GM04503 (cell line): Measurements from ENCODE around the gene SPSB1.
A peak's percentile ranks its signal among the peaks of the same experiment; 100 is the strongest.

Experiments
- DNase-seq: peaks from one replicate; pipeline ENCODE4 v3.0.0-alpha.2; 2012; ENCODE audit warnings: low read depth

The SPSB1 gene

GRCh38 chr1:9260059-9260766, 32.5 kb upstream of the SPSB1 start:
- DNase-seq = no peak

GRCh38 chr1:9261496-9261895, 31.2 kb upstream of the SPSB1 start:
- DNase-seq = no peak

- no peak for DNase-seq
Observed at GRCh38 chr1:9262096-9262986, 30.4 kb upstream of the SPSB1 start.

GRCh38 chr1:9263276-9263855, 29.3 kb upstream of the SPSB1 start:
- DNase-seq = no peak

- no peak for DNase-seq
Observed at GRCh38 chr1:9263984-9264872, 28.5 kb upstream of the SPSB1 start.

GRCh38 chr1:9265037-9265436, 27.7 kb upstream of the SPSB1 start:
- DNase-seq = no peak

- no peak for DNase-seq
Observed at GRCh38 chr1:9265968-9266367, 26.7 kb upstream of the SPSB1 start.

- DNase-seq = no peak
Observed at GRCh38 chr1:9267352-9267686, 25.4 kb upstream of the SPSB1 start.

GRCh38 chr1:9267827-9268581, 24.7 kb upstream of the SPSB1 start:
- no peak for DNase-seq

- DNase-seq = no peak
Observed at GRCh38 chr1:9269078-9269501, 23.6 kb upstream of the SPSB1 start.

- DNase-seq = no peak
Observed at GRCh38 chr1:9269721-9270120, 23.0 kb upstream of the SPSB1 start.

GRCh38 chr1:9270290-9270883, 22.3 kb upstream of the SPSB1 start:
- no peak for DNase-seq

- DNase-seq = no peak
Observed at GRCh38 chr1:9271283-9271682, 21.4 kb upstream of the SPSB1 start.

- no peak for DNase-seq
Observed at GRCh38 chr1:9271861-9272595, 20.7 kb upstream of the SPSB1 start.

GRCh38 chr1:9273177-9273576, 19.5 kb upstream of the SPSB1 start:
- DNase-seq = no peak

GRCh38 chr1:9275161-9275560, 17.5 kb upstream of the SPSB1 start:
- DNase-seq = no peak

GRCh38 chr1:9275567-9276034, 17.1 kb upstream of the SPSB1 start:
- peak; percentile 58 for DNase-seq

GRCh38 chr1:9278116-9278515, 14.6 kb upstream of the SPSB1 start:
- DNase-seq = no peak

GRCh38 chr1:9278585-9279153, 14.0 kb upstream of the SPSB1 start:
- no peak for DNase-seq
